ENCODE data around the gene NBAS.
"Not testable (repeated sequence)": the region's sequence is repeated elsewhere in the genome, so short reads cannot be mapped to it uniquely, and the experiment has no call there.

NBAS gene

DNA sequence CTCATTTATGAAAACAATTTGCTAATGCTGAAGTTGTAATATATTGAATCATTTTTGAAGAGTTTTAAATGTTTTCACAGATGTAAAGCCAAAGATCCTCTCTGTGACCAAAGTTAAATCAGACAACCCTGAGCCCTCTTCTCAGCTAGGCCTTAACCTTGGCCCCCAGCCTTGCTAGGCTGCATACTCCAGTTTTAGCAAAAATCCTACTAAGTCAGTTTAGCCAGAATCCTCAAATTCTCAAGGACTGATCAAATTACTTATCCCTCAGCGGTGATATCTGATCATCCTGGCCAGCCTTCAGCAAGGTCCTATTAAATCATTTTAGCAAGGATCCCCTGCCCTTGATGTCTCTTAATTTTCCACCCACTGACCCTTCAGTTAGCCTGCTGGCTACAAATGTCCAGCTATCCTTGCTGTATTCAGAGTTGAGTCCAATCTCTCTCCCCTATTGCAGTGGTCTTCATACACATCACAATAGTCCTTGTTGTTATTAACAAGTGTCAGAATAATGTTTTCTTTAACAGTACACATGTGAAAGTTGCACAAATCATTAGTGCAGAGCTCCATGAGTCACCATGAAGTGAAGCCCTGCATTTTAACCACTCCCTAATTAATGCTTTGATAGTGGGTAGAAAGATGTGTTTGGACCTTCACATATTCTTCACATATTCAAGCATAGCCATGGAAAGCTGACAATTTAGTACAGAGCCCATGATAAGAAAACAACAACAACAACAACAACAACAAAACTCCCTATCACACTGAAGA, 206.4 kb downstream of the NBAS start:
- DNase-seq = no peak

DNA sequence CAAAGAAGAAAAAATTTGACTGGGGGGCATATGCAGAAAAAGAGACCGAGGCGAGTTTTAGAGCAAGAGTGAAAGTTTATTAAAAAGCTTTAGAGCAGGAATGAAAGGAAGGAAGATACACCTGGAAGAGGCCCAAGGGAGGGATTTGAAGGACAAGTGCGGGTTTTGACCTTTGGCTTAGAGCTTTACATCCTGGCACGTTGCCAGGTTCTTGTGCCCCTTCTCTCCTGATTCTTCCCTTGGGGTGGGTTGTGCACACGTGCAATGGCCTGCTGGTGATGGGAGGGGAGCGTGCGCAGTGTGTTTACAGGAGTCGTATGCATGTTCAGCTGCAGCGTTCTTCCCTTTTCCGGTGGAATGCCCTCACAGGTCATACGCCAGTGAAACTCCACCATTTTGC, 208.8 kb downstream of the NBAS start:
- DNase-seq = no peak

- no peak for DNase-seq
Observed at GRCh38 chr2:15348636-15349035, 212.5 kb downstream of the NBAS start.

DNA sequence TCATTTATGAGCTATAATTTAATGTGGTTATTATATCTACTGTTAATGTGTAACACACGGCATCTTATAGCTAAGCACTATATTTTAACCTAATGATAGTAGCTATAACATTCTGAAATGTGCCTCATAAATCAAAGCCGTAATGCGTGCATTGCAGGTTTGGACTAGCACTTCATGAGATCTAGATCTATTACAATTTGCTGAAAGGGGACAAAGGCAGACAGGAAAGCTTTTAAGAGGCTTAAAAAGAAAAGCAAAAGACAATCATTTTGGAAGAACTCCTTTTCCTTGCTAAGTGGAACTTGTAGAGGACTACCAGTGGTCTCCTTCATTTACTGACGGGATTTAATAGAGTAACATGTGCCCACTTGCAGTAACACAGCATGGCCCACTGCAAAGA, 213.1 kb downstream of the NBAS start:
- DNase-seq = no peak

DNA sequence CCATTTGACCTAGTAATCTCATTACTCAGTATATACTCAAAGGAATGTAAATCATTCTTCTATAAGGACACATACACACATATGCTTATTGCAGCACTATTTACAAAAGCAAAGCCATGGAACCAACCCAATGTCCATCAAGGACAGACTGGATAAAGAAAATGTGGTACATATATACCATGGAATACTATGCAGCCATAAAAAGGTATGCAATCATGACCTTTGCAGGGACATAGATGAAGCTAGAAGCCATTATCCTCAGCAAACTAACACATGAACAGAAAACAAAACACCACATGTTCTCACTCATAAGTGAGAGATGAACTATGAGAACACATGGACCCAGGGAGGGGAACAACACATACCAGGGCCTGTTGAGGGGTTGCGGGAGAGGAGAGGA, 214.5 kb downstream of the NBAS start:
- no peak for DNase-seq

GRCh38 chr2:15337996-15338666, 223.0 kb downstream of the NBAS start:
- DNase-seq = no peak

DNA sequence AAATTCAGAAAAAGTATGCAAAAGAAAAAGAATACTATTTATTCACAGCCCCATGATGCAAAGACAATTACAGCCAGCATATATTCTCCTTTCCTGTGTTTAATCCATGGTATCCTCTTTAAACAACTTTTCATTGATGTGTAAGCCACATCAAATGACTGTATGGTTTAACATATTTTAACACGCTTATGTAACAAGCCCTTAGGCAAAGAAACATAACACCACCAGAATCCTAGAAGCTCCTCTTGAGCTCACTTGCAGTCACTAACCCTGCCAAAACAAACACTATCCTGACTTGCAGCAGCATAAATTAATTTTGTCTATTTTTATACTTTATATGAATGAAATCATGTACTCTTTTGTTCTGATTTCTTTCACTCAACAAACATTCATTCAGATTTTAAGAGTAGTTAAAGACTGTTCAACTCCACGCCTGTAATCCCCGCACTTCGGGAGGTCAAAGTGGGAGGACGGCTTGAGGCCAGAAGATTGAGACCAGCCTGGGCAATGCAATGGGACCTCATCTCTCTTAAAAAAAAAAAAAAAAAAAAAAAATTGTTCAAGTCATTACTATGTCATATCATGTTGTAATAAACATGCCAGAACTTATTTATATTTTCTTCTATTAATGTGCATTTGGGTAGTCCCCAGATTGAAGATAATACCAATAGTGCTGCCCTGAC, 226.3 kb downstream of the NBAS start:
- DNase-seq = no peak

- no peak for DNase-seq
Observed at GRCh38 chr2:15331787-15332186, 229.3 kb downstream of the NBAS start.

GRCh38 chr2:15325296-15325695, 235.8 kb downstream of the NBAS start:
- DNase-seq = no peak

- no peak for DNase-seq
Observed at GRCh38 chr2:15323227-15323626, 237.9 kb downstream of the NBAS start.

DNA sequence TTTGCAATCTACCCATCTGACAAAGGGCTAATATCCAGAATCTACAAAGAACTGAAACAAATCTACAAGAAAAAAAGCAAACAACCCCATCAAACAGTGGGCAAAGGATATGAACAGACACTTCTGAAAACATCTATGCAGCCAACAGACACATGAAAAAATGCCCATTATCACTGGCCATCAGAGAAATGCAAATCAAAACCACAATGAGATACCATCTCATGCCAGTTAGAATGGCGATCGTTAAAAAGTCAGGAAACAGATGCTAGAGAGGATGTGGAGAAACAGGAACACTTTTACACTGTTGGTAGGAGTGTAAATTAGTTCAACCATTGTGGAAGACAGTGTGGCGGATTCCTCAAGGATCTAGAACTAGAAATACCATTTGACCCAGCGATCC, 239.7 kb downstream of the NBAS start:
- not testable (repeated sequence) for DNase-seq

DNA sequence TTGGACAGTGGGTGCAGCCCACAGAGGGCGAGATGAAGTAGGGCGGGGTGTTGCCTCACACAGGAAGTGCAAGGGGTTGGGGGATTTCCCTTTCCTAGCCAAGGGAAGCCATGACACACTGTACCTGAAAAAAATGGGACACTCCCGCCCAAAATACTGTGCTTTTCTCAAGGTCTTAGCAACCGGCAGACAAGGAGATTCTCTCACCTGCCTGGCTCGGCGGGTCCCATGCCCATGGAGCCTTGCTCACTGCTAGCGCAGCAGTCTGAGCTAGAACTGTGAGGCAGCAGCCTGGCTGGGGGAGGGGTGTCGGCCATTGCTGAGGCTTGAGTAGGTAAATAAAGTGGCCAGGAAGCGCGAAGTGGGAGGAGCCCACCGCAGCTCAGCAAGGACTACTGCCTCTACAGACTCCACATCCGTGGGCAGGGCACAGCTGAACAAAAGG, 244.7 kb downstream of the NBAS start:
- DNase-seq = no peak

GRCh38 chr2:15315411-15315810, 245.7 kb downstream of the NBAS start:
- DNase-seq = no peak

GRCh38 chr2:15313657-15314056, 247.5 kb downstream of the NBAS start:
- no peak for DNase-seq

DNA sequence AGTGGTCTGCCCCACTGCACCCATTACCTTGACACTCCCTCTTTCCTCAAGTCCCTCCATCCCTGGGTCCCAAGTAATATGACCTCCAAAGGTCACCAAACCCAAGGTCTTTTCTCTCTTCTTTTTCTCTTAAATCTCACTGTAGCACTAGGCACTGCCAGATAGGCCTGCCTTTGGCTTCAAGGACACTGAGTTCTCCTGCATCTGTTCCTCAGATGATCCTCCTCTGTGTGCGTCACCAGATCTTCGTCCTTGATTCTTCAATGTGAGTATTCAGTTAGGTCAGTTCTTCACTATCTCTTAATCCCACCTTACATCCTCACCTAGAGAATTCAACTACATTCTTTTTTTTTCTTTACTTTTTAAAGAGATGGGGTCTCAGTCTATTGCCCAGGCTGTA, 249.2 kb downstream of the NBAS start:
- no peak for DNase-seq

- DNase-seq = no peak
Observed at GRCh38 chr2:15311201-15311907, 249.8 kb downstream of the NBAS start.

DNA sequence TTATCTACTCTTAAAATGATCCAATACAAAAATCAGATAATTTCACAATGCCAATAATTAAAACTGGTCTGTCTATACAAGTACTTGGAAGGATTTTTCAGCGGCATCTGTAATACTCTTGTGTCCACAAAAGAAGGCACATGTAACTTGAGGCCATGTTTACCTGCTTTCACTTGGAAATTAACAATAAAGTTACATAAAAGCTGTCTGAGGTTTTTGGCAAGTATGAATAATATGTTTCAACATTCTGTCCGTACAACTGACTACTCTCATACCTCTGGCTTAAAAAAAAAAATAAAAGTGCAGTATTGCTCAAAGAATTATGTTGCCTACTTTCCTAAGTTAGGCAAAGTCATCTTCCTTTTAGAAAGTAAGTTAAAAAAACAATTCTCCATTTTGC, 253.6 kb downstream of the NBAS start:
- DNase-seq = no peak

GRCh38 chr2:15306706-15307105, 254.4 kb downstream of the NBAS start:
- DNase-seq = no peak

DNA sequence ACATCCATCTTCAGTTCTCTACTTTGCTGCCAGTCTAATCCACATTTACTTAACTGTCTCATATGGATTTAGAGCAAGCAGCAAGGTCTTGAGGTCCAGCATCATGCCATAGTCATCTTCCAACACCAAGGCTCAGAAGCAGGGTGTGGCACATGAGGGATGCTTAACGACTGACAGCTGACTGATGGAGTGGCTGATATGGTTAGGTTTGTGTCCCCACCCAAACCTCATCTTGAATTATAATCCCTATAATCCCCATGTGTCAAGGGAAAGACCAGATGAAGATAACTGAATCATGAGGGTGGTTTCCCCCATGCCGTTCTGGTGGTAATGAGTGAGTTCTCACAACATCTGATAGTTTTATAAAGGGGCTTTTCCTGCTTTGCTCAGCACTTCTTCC, 257.3 kb downstream of the NBAS start:
- no peak for DNase-seq

- DNase-seq = no peak
Observed at GRCh38 chr2:15302154-15302553, 259.0 kb downstream of the NBAS start.

GRCh38 chr2:15300624-15301573, 260.2 kb downstream of the NBAS start:
- no peak for DNase-seq

GRCh38 chr2:15299904-15300520, 261.1 kb downstream of the NBAS start:
- no peak for DNase-seq
